GM12892 (cell line): ENCODE measurements around the gene RNPEPL1.

Source experiments
- POLR2A ChIP-seq: IDR thresholded peaks from 2 replicates; pipeline ENCODE4 v1.6.1; 2011; ENCODE audit warnings: low read depth, low read length, control low read depth
- POLR2AphosphoS5 ChIP-seq: IDR thresholded peaks from 2 replicates; pipeline ENCODE4 v1.6.1; 2011; ENCODE audit warnings: low read depth, low read length, control low read depth
- TAF1 ChIP-seq: IDR thresholded peaks from 2 replicates; pipeline ENCODE4 v1.6.1; 2011; ENCODE audit warnings: low read depth, mild to moderate bottlenecking, control low read depth, low read length, borderline replicate concordance

DNA sequence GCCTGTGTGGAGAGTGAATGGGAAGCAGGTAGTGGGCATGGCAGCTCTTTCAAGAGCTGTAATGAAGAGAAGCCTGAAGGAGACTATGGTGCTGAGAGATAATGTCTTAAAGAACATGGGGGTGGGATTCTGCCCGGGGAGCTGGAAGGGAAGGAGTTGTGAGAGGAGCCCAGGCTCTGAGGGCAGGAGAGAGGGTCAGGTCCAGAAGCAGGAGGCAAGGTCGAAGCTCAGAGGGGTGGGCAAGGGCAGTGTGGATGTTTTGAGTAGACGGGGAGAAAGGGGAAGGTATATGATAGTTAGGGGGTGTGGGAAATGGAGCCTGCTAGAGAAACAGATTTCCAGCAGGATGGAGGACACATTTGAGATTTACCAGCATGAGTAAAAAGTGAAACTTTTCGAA, 20.4 kb downstream of the RNPEPL1 start:
- no peak for TF ChIP-seq POLR2A
- TF ChIP-seq TAF1, result no peak
- TF ChIP-seq POLR2AphosphoS5, result no peak
